Colon (tissue), 2 donors: ENCODE results near the gene CDH20.
"Not testable (repeated sequence)": the region's sequence is repeated elsewhere in the genome, so short reads cannot be mapped to it uniquely, and the experiment has no call there.

ENCODE experiments used
- FAIRE-seq: peaks from 2 replicates; lab custom pipeline; 2012; peaks lifted over from hg19 to GRCh38; lab: Jason Lieb, UNC
- donor health status: control.
- donor health status: control.

Gene CDH20

GRCh38 chr18:61348230-61348629, 15.0 kb downstream of the CDH20 start:
- FAIRE-seq = no peak

- no peak for FAIRE-seq
Observed at GRCh38 chr18:61350578-61350977, 17.3 kb downstream of the CDH20 start.

- FAIRE-seq = no peak
Observed at GRCh38 chr18:61352059-61352458, 18.8 kb downstream of the CDH20 start.

- no peak for FAIRE-seq
Observed at GRCh38 chr18:61352611-61353010, 19.4 kb downstream of the CDH20 start.

- no peak for FAIRE-seq
Observed at GRCh38 chr18:61360404-61361383, 27.5 kb downstream of the CDH20 start.

GRCh38 chr18:61362511-61362910, 29.3 kb downstream of the CDH20 start:
- no peak for FAIRE-seq

- no peak for FAIRE-seq
Observed at GRCh38 chr18:61364953-61365352, 31.7 kb downstream of the CDH20 start.

GRCh38 chr18:61368001-61368400, 34.8 kb downstream of the CDH20 start:
- FAIRE-seq = no peak

- not testable (repeated sequence) for FAIRE-seq
Observed at GRCh38 chr18:61369671-61370070, 36.4 kb downstream of the CDH20 start.

GRCh38 chr18:61371111-61371510, 37.9 kb downstream of the CDH20 start:
- no peak for FAIRE-seq

- no peak for FAIRE-seq
Observed at GRCh38 chr18:61379827-61380226, 46.6 kb downstream of the CDH20 start.

- no peak for FAIRE-seq
Observed at GRCh38 chr18:61388010-61388409, 54.8 kb downstream of the CDH20 start.

GRCh38 chr18:61394983-61395382, 61.8 kb downstream of the CDH20 start:
- FAIRE-seq = no peak

- FAIRE-seq = no peak
Observed at GRCh38 chr18:61397222-61397621, 64.0 kb downstream of the CDH20 start.

- FAIRE-seq = no peak
Observed at GRCh38 chr18:61398961-61399705, 65.9 kb downstream of the CDH20 start.

- no peak for FAIRE-seq
Observed at GRCh38 chr18:61400016-61400635, 66.9 kb downstream of the CDH20 start.

GRCh38 chr18:61400716-61401115, 67.5 kb downstream of the CDH20 start:
- FAIRE-seq = no peak

GRCh38 chr18:61402726-61403125, 69.5 kb downstream of the CDH20 start:
- no peak for FAIRE-seq

- FAIRE-seq = no peak
Observed at GRCh38 chr18:61413396-61413795, 80.2 kb downstream of the CDH20 start.

GRCh38 chr18:61414086-61414485, 80.9 kb downstream of the CDH20 start:
- no peak for FAIRE-seq

GRCh38 chr18:61419763-61420162, 86.5 kb downstream of the CDH20 start:
- no peak for FAIRE-seq

- no peak for FAIRE-seq
Observed at GRCh38 chr18:61420218-61420885, 87.1 kb downstream of the CDH20 start.
